Psoas muscle (tissue), 8 donors: ENCODE data around the gene INVS. TPM values are rescaled to one million over a fixed set of nuclear protein-coding genes. Genes with fewer than 3 reads are reported as not detected.
"Not testable (repeated sequence)": the region's sequence is repeated elsewhere in the genome, so short reads cannot be mapped to it uniquely, and the experiment has no call there.

Experiments
- ATAC-seq, 4 donors: fragments of 200-7000 bp; cut with Tn5 transposase; one replicate each; pipeline ENCODE4 v1.9.1; 2020; ENCODE audit warnings: moderate library complexity in 3 of 4, mild to moderate bottlenecking in 2 of 4
- DNase-seq, 2 donors: peaks; one replicate each; pipeline ENCODE4 v3.0.0-alpha.2; 2020
- H3K27ac ChIP-seq: fragments of 200-600 bp; one replicate; pipeline ENCODE4 v1.8.0; 2022
- H3K27me3 ChIP-seq, 3 donors: fragments of 200-600 bp in 1 of 3; one replicate each; pipeline versions ENCODE4 v1.6.1 to v1.8.0; 2013 to 2022; ENCODE audit warnings: low read length in 2 of 3, mild to moderate bottlenecking in 2 of 3, moderate library complexity in 1 of 3; ENCODE audit not compliant: insufficient read depth in 3 of 3
- H3K36me3 ChIP-seq, 2 donors: fragments of 200-600 bp in 1 of 2; one replicate each; pipeline versions ENCODE4 v1.6.1 to v1.8.0; 2013 to 2022; ENCODE audit warnings: low read depth in 1 of 2, mild to moderate bottlenecking in 1 of 2, moderate library complexity in 1 of 2; ENCODE audit not compliant: insufficient read depth in 1 of 2
- H3K4me1 ChIP-seq: fragments of 200-600 bp; one replicate; pipeline ENCODE4 v1.8.0; 2022
- H3K4me3 ChIP-seq: fragments of 200-600 bp; one replicate; pipeline ENCODE4 v1.8.0; 2022; ENCODE audit warnings: mild to moderate bottlenecking
- H3K9me3 ChIP-seq: fragments of 200-600 bp; one replicate; pipeline ENCODE4 v1.8.0; 2022
- CTCF ChIP-seq: fragments of 200-600 bp; IDR thresholded peaks from one replicate; pipeline ENCODE4 v1.8.0; 2022; ENCODE audit warnings: antibody characterized with exemption
- WGBS, 3 donors: extraction: QIAGEN DNeasy Blood & Tissue Kit; methylation state at CpG; one replicate each; pipeline versions ENCODE4 v1.1.6 to v1.1.7; 2013; 5-methylcytosine and 5-hydroxymethylcytosine counted together
- intact Hi-C, 2 donors: fragments of 100-400 bp; cut with DNase I; formaldehyde crosslinking; loops; one replicate each; pipeline versions ENCODE4 v1.11.0 to v1.14.2; 2022
- polyA plus RNA-seq, 3 donors: library from polyadenylated mRNA; stranded (reverse); fragments of 200-250 nt; gene quantifications; one replicate each; pipeline ENCODE4 v1.2.3, GENCODE V29; 2013
- total RNA-seq, 4 donors: library from RNA; stranded (reverse); fragmentation: NEBNext Ultra II Directional in 2 of 4; extraction: Animal tissue kit (Norgen Biotek cat#: 25700) in 2 of 4; gene quantifications; one replicate each; pipeline versions ENCODE4 v1.2.1 to v1.2.4, GENCODE V29; 2021 to 2023
- donor health status: healthy with polysubstance abuse.
- donor health status: DM: no; HTN: no; CAD: no; lungs with moderate emphysema.
- donor health status: Bipolar disorder and iron deficiency.
- donor health status: healthy.
- donor health status: DM: yes; HTN: yes; CAD: no.
- donor health status: DM: no; HTN: no; CAD: no.
- donor health status: DM: no; HTN: no; CAD: no.
- donor health status: DM: yes; HTN: yes; CAD: no.

The INVS gene
- total and polyA plus RNA-seq, 7 donors, result 1.6 to 7.3 (median 5.7) TPM

- Histone ChIP-seq H3K27me3 (no peaks in the 10 kb centered on the region), H3K9me3 (no peaks in the 10 kb centered on the region), H3K4me3 (no peak overlapping the region), H3K36me3 (no peaks in the 10 kb centered on the region), H3K27ac (no peak overlapping the region), H3K4me1 (no peaks in the 10 kb centered on the region)
- 81 to 93% (median 83%) methylated on average over 3 of the region's 3 CpGs for WGBS, 3 donors
- DNase-seq (no peak), ATAC-seq (no peak)
- no peak for TF ChIP-seq CTCF
- intact Hi-C loops, result no loop called here
Observed at GRCh38 chr9:100134731-100135130, 35.7 kb downstream of the INVS start.

- H3K4me1 ChIP-seq, H3K36me3 ChIP-seq, H3K4me3 ChIP-seq, H3K9me3 ChIP-seq, ATAC-seq, intact Hi-C loops, H3K27me3 ChIP-seq, H3K27ac ChIP-seq, DNase-seq: not testable (repeated sequence)
- 95 to 97% (median 95%) methylated on average over 5 of the region's 5 CpGs for WGBS, 3 donors
Observed at GRCh38 chr9:100136799-100137198, 37.8 kb downstream of the INVS start.

GRCh38 chr9:100140303-100140702 is 41.3 kb downstream of the INVS start:
- H3K27ac ChIP-seq, H3K36me3 ChIP-seq, H3K9me3 ChIP-seq, ATAC-seq, DNase-seq, H3K4me1 ChIP-seq, intact Hi-C loops, H3K27me3 ChIP-seq, H3K4me3 ChIP-seq: not testable (repeated sequence)
- WGBS, 3 donors, result 96 to 99% (median 96%) methylated on average over 4 to 6 of the region's 6 CpGs

GRCh38 chr9:100141862-100142261 is 42.8 kb downstream of the INVS start:
- ATAC-seq, H3K27me3 ChIP-seq, H3K36me3 ChIP-seq, intact Hi-C loops, DNase-seq, H3K4me3 ChIP-seq, H3K27ac ChIP-seq, H3K4me1 ChIP-seq, H3K9me3 ChIP-seq: not testable (repeated sequence)
- WGBS, 3 donors, result 96 to 98% (median 97%) methylated on average over 9 of the region's 9 CpGs

GRCh38 chr9:100145167-100145934 is 46.3 kb downstream of the INVS start:
- H3K4me3 ChIP-seq, DNase-seq, intact Hi-C loops, H3K4me1 ChIP-seq, H3K36me3 ChIP-seq, H3K27me3 ChIP-seq, H3K9me3 ChIP-seq, ATAC-seq, H3K27ac ChIP-seq: not testable (repeated sequence)
- 89 to 93% (median 91%) methylated on average over 15 of the region's 15 CpGs for WGBS, 3 donors

GRCh38 chr9:100145976-100146375 is 46.9 kb downstream of the INVS start:
- H3K36me3 ChIP-seq, H3K4me3 ChIP-seq, H3K9me3 ChIP-seq, H3K27me3 ChIP-seq, H3K27ac ChIP-seq, DNase-seq, ATAC-seq, H3K4me1 ChIP-seq, intact Hi-C loops: not testable (repeated sequence)
- 86 to 92% (median 88%) methylated on average over 7 to 8 of the region's 8 CpGs for WGBS, 3 donors

- Histone ChIP-seq H3K9me3 (no peaks in the 10 kb centered on the region), H3K27me3 (no peaks in the 10 kb centered on the region), H3K4me1 (no peaks in the 10 kb centered on the region), H3K27ac (no peak overlapping the region), H3K4me3 (no peak overlapping the region), H3K36me3 (no peaks in the 10 kb centered on the region)
- DNase-seq (no peak), ATAC-seq (no peak)
- WGBS, 3 donors, result 16 to 28% (median 21%) methylated on average over 2 of the region's 2 CpGs
- intact Hi-C loops, result no loop called here
- no peak for TF ChIP-seq CTCF
Observed at GRCh38 chr9:100150214-100150613, 51.2 kb downstream of the INVS start.
